ENCODE measurements around the gene RYR2. TPM values are rescaled to one million over a fixed set of nuclear protein-coding genes. Genes with fewer than 3 reads are reported as not detected.

The RYR2 gene
- total RNA-seq, 1 experiment from 2014 or later, result 2.8 TPM

DNA sequence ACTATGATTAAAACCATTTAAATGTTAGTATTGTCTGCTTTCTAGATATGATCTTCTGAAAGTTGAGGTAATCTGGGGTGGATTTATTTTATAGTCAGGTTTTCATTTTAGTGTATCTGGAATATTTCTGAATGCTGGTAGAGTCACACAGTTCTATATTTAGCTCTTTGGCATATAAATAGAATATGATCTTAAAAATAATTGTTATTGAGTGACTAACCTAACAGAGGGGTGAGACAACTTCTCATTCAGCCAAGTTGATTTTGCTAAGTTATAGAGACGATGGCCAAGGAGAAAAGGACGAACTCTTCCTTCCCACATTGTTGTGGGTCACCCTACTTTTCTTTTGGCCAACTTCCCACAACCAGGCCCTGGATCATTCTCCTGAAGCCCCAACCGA, 30.6 kb upstream of the RYR2 start:
- Histone ChIP-seq H3K9me3 (ENCODE audit: low read depth, low read length, poor library complexity, severe bottlenecking) (no peaks in the 10 kb centered on the region), H3K27ac (ENCODE audit: low read depth, low read length, poor library complexity, severe bottlenecking) (no peak overlapping the region), H3K27me3 (replicated peaks; ENCODE audit: insufficient read depth, low read depth, low read length, poor library complexity) (no peaks in the 10 kb centered on the region), H3K36me3 (ENCODE audit: insufficient read depth, low read length, poor library complexity, severe bottlenecking) (no peaks in the 10 kb centered on the region), H3K4me1 (ENCODE audit: insufficient read depth, low read length, poor library complexity, severe bottlenecking) (no peaks in the 10 kb centered on the region), H3K4me3 (ENCODE audit: low read depth, low read length, poor library complexity, severe bottlenecking) (no peak overlapping the region)
- ChIA-PET POLR2A (ENCODE audit: low non-redundant PET) (no interaction called here), CTCF (no interaction called here)
- DNase-seq (ENCODE audit: low spot score), result no peak
- intact Hi-C loops (cut with micrococcal nuclease; ENCODE audit: unreplicated experiment), result no loop called here
- no TSS peak for BruUV-seq (replicated peaks)
- TF ChIP-seq CTCF (conservative IDR thresholded peaks at IDR 0.05; ENCODE audit: low read depth, low read length), result no peak
- TF ChIP-seq EZH2 (IDR thresholded peaks at IDR 0.05; ENCODE audit: borderline replicate concordance, low read depth, low read length, poor library complexity, severe bottlenecking), result no peak

GRCh38 chr1:237012361-237012760, 29.6 kb upstream of the RYR2 start:
- no peaks in the 10 kb centered on the region for H3K27me3 ChIP-seq (replicated peaks; ENCODE audit: insufficient read depth, low read depth, low read length, poor library complexity)
- no peaks in the 10 kb centered on the region for H3K4me1 ChIP-seq (ENCODE audit: insufficient read depth, low read length, poor library complexity, severe bottlenecking)
- no peaks in the 10 kb centered on the region for H3K9me3 ChIP-seq (ENCODE audit: low read depth, low read length, poor library complexity, severe bottlenecking)
- intact Hi-C loops (cut with micrococcal nuclease; ENCODE audit: unreplicated experiment), result no loop called here
- no peak overlapping the region for H3K4me3 ChIP-seq (ENCODE audit: low read depth, low read length, poor library complexity, severe bottlenecking)
- TF ChIP-seq EZH2 (IDR thresholded peaks at IDR 0.05; ENCODE audit: borderline replicate concordance, low read depth, low read length, poor library complexity, severe bottlenecking) (no peak), CTCF (conservative IDR thresholded peaks at IDR 0.05; ENCODE audit: low read depth, low read length) (no peak)
- no peak for DNase-seq (ENCODE audit: low spot score)
- H3K27ac ChIP-seq (ENCODE audit: low read depth, low read length, poor library complexity, severe bottlenecking), result no peak overlapping the region
- no TSS peak for BruUV-seq (replicated peaks)
- ChIA-PET CTCF (no interaction called here), POLR2A (ENCODE audit: low non-redundant PET) (no interaction called here)
- H3K36me3 ChIP-seq (ENCODE audit: insufficient read depth, low read length, poor library complexity, severe bottlenecking), result no peaks in the 10 kb centered on the region

GRCh38 chr1:237012788-237013383, 29.1 kb upstream of the RYR2 start:
- Histone ChIP-seq H3K4me1 (ENCODE audit: insufficient read depth, low read length, poor library complexity, severe bottlenecking) (no peaks in the 10 kb centered on the region), H3K36me3 (ENCODE audit: insufficient read depth, low read length, poor library complexity, severe bottlenecking) (no peaks in the 10 kb centered on the region), H3K4me3 (ENCODE audit: low read depth, low read length, poor library complexity, severe bottlenecking) (no peak overlapping the region), H3K27ac (ENCODE audit: low read depth, low read length, poor library complexity, severe bottlenecking) (no peak overlapping the region), H3K27me3 (replicated peaks; ENCODE audit: insufficient read depth, low read depth, low read length, poor library complexity) (no peaks in the 10 kb centered on the region), H3K9me3 (ENCODE audit: low read depth, low read length, poor library complexity, severe bottlenecking) (no peaks in the 10 kb centered on the region)
- CTCF ChIA-PET, result no interaction called here
- intact Hi-C loops (cut with micrococcal nuclease; ENCODE audit: unreplicated experiment), result no loop called here
- POLR2A ChIA-PET (ENCODE audit: low non-redundant PET), result no interaction called here
- BruUV-seq (replicated peaks), result no TSS peak
- DNase-seq (ENCODE audit: low spot score), result no peak
- TF ChIP-seq CTCF (conservative IDR thresholded peaks at IDR 0.05; ENCODE audit: low read depth, low read length), result no peak
- TF ChIP-seq EZH2 (IDR thresholded peaks at IDR 0.05; ENCODE audit: borderline replicate concordance, low read depth, low read length, poor library complexity, severe bottlenecking), result no peak

Measured in A673 (cell line).